Omental fat pad (tissue), 4 donors: ENCODE data around the gene CCDC83. TPM values are rescaled to one million over a fixed set of nuclear protein-coding genes. Genes with fewer than 3 reads are reported as not detected.

Experiments used
- ATAC-seq: fragments of 150-250 bp; one replicate; pipeline ENCODE4 v1.9.1; 2016; ENCODE audit warnings: mild to moderate bottlenecking, moderate library complexity; ENCODE audit not compliant: low FRiP score
- DNase-seq: peaks from one replicate; pipeline ENCODE4 v3.0.0-alpha.2; 2019; ENCODE audit warnings: low spot score
- CTCF ChIP-seq, 3 donors: fragments of 450-650 bp; IDR thresholded peaks; one replicate each; pipeline ENCODE4 v1.5.1; 2016 to 2017; ENCODE audit warnings: antibody characterized with exemption in 3 of 3, mild to moderate bottlenecking in 3 of 3, moderate library complexity in 2 of 3
- total RNA-seq, 4 donors: library from RNA; depleted of rRNA; stranded (reverse); fragments of >200 nt; gene quantifications; one replicate each; pipeline ENCODE4 v1.1.0, GENCODE V29; 2016

The CCDC83 gene
- total RNA-seq, 4 donors from 2014 or later, result 3.2 TPM; not detected in 3

- no peak for DNase-seq
- no peak for TF ChIP-seq CTCF (IDR thresholded peaks at IDR 0.05)
- no peak for ATAC-seq
These were observed 80.6 kb downstream of the CCDC83 start for GRCh38 chr11:85935751-85936150.

GRCh38 chr11:85937835-85938234, 82.7 kb downstream of the CCDC83 start:
- TF ChIP-seq CTCF (IDR thresholded peaks at IDR 0.05), result no peak
- ATAC-seq (no peak), DNase-seq (no peak)

GRCh38 chr11:85939099-85940015, 84.2 kb downstream of the CCDC83 start:
- DNase-seq, result no peak
- TF ChIP-seq CTCF (IDR thresholded peaks at IDR 0.05), result no peak
- ATAC-seq, result no peak

GRCh38 chr11:85941380-85941973, 86.3 kb downstream of the CCDC83 start:
- peak; percentile 46 for ATAC-seq
- peak in 2 of 3 donors; percentile 25 to 50 for TF ChIP-seq CTCF (IDR thresholded peaks at IDR 0.05)
- DNase-seq, result no peak

GRCh38 chr11:85945296-85945695, 90.1 kb downstream of the CCDC83 start:
- DNase-seq, result no peak
- no peak for TF ChIP-seq CTCF (IDR thresholded peaks at IDR 0.05)

GRCh38 chr11:85945788-85946187, 90.6 kb downstream of the CCDC83 start:
- TF ChIP-seq CTCF (IDR thresholded peaks at IDR 0.05), result no peak
- DNase-seq (no peak), ATAC-seq (no peak)

More at GRCh38 chr11:85945296-85945695, 90.1 kb downstream of the CCDC83 start:
- ATAC-seq, result no peak
